Hepatocyte (in vitro differentiated cells): ENCODE measurements around the gene SARDH. TPM values are rescaled to one million over a fixed set of nuclear protein-coding genes. Genes with fewer than 3 reads are reported as not detected.
A peak's percentile ranks its signal among the peaks of the same experiment; 100 is the strongest.

Experiments
- DNase-seq: peaks from one replicate; pipeline ENCODE4 v3.0.0-alpha.2; 2016; ENCODE audit warnings: low spot score
- H2AFZ ChIP-seq: fragments of 200-600 bp; sonication (generic); 2 replicates; pipeline ENCODE4 v1.6.0; 2016; ENCODE audit warnings: antibody characterized with exemption, mild to moderate bottlenecking
- H3K27ac ChIP-seq: fragments of 200-600 bp; sonication (generic); 2 replicates; pipeline ENCODE4 v1.5.1; 2016; ENCODE audit warnings: mild to moderate bottlenecking
- H3K27me3 ChIP-seq: fragments of 200-600 bp; sonication (generic); 2 replicates; pipeline ENCODE4 v1.6.1; 2016
- H3K36me3 ChIP-seq: fragments of 200-600 bp; sonication (generic); replicated peaks from 2 replicates; pipeline ENCODE4 v1.5.1; 2016; ENCODE audit warnings: low read depth; ENCODE audit not compliant: insufficient read depth
- H3K4me1 ChIP-seq: fragments of 200-600 bp; sonication (generic); 2 replicates; pipeline ENCODE4 v1.5.1; 2016; ENCODE audit warnings: mild to moderate bottlenecking, moderate library complexity; ENCODE audit not compliant: insufficient read depth
- H3K4me2 ChIP-seq: fragments of 200-600 bp; sonication (generic); 2 replicates; pipeline ENCODE4 v1.6.0; 2016
- H3K4me3 ChIP-seq: fragments of 200-600 bp; sonication (generic); 2 replicates; pipeline ENCODE4 v1.5.1; 2016; ENCODE audit warnings: mild to moderate bottlenecking
- H3K79me2 ChIP-seq: fragments of 200-600 bp; sonication (generic); 2 replicates; pipeline ENCODE4 v1.6.0; 2017; ENCODE audit warnings: mild to moderate bottlenecking
- H3K9me2 ChIP-seq: fragments of 200-600 bp; sonication (generic); replicated peaks from 2 replicates; pipeline ENCODE4 v1.6.0; 2017; ENCODE audit warnings: mild to moderate bottlenecking; ENCODE audit not compliant: insufficient read depth
- H3K9me3 ChIP-seq: fragments of 200-600 bp; sonication (generic); 2 replicates; pipeline ENCODE4 v1.5.1; 2016; ENCODE audit warnings: low read depth, mild to moderate bottlenecking
- H4K20me1 ChIP-seq: fragments of 200-600 bp; sonication (generic); 2 replicates; pipeline ENCODE4 v1.6.0; 2016; ENCODE audit warnings: mild to moderate bottlenecking; ENCODE audit not compliant: insufficient read depth, poor library complexity, severe bottlenecking
- EZH2 ChIP-seq: fragments of 200-600 bp; sonication (generic); IDR thresholded peaks from 2 replicates; pipeline ENCODE4 v1.6.1; 2016; ENCODE audit warnings: antibody characterized with exemption, mild to moderate bottlenecking, borderline replicate concordance
- EZH2phosphoT487 ChIP-seq: fragments of 200-600 bp; sonication (generic); IDR thresholded peaks from one replicate; pipeline ENCODE4 v1.6.1; 2018; ENCODE audit warnings: antibody characterized with exemption, mild to moderate bottlenecking, low read depth, moderate library complexity; ENCODE audit not compliant: unreplicated experiment, severe bottlenecking
- WGBS: methylation state at CpG from one replicate; pipeline ENCODE4 v1.1.6; 2016; ENCODE audit warnings: low lambda C conversion rate; ENCODE audit errors: missing lambda C conversion rate; 5-methylcytosine and 5-hydroxymethylcytosine counted together
- polyA plus RNA-seq: library from polyadenylated mRNA; unstranded; fragments of >200 nt; fragmentation: Nextera tagmentation; extraction: Ambion mirVana; gene quantifications from 2 replicates; pipeline ENCODE4 v1.2.1, GENCODE V29; 2016
- total RNA-seq: library from RNA; depleted of rRNA; stranded (reverse); fragments of >200 nt; gene quantifications from 2 replicates; pipeline ENCODE4 v1.2.3, GENCODE V29; 2014
- TF ChIP-seq, protein P1 (sequence below): fragments of 200-600 bp; sonication (generic); IDR thresholded peaks from 2 replicates; pipeline ENCODE4 v1.5.1; 2016; ENCODE audit warnings: antibody characterized with exemption, mild to moderate bottlenecking; ENCODE audit not compliant: poor library complexity

The SARDH gene
- total and polyA plus RNA-seq, 2 experiments from 2014 or later: 7.5 to 9.8 TPM

DNA sequence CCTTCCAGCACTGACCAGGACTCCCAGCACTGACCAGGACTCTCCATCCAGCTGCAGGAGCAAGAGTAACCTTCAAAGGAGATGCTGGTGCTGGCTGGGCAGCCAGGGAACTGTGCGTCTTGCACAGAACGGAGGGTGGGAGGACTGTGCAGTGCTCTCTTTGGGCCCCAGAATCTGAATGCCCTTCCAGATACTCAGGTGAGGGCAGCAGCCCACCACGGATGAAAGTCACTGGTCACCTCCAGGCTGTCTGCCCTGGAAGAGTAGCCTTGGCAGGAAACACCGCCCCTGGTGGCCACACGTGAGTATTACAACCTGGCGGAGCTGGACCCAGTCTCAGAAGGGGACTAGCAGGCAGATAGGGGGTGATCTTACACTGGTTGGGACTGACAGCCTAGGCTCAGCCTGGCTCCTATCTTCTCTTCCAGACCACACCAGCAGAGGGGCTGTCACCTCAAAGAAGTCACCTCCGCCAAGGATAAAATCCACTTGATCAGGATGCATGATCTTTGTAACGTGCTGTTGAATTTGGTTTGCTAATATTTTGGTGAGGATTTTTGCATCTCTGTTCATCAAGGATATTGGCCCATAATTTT is 4.8 kb upstream of the SARDH start:
- Histone ChIP-seq H2AFZ (no peak overlapping the region), H3K27ac (no peak overlapping the region), H3K9me2 (no peaks in the 10 kb centered on the region), H3K79me2 (no peaks in the 10 kb centered on the region), H4K20me1 (no peaks in the 10 kb centered on the region), H3K9me3 (no peaks in the 10 kb centered on the region), H3K36me3 (no peaks in the 10 kb centered on the region), H3K4me2 (no peak overlapping the region), H3K4me3 (no peak overlapping the region), H3K27me3 (no peaks in the 10 kb centered on the region), H3K4me1 (peaks cover 3% of the 10 kb centered on the region)
- 24% methylated on average over 8 of the region's 8 CpGs for WGBS
- TF ChIP-seq EZH2phosphoT487 (no peak), EZH2 (no peak)
- TF ChIP-seq, protein P1, sequence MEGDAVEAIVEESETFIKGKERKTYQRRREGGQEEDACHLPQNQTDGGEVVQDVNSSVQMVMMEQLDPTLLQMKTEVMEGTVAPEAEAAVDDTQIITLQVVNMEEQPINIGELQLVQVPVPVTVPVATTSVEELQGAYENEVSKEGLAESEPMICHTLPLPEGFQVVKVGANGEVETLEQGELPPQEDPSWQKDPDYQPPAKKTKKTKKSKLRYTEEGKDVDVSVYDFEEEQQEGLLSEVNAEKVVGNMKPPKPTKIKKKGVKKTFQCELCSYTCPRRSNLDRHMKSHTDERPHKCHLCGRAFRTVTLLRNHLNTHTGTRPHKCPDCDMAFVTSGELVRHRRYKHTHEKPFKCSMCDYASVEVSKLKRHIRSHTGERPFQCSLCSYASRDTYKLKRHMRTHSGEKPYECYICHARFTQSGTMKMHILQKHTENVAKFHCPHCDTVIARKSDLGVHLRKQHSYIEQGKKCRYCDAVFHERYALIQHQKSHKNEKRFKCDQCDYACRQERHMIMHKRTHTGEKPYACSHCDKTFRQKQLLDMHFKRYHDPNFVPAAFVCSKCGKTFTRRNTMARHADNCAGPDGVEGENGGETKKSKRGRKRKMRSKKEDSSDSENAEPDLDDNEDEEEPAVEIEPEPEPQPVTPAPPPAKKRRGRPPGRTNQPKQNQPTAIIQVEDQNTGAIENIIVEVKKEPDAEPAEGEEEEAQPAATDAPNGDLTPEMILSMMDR: peak; percentile 86
- DNase-seq: peak; percentile 83

DNA sequence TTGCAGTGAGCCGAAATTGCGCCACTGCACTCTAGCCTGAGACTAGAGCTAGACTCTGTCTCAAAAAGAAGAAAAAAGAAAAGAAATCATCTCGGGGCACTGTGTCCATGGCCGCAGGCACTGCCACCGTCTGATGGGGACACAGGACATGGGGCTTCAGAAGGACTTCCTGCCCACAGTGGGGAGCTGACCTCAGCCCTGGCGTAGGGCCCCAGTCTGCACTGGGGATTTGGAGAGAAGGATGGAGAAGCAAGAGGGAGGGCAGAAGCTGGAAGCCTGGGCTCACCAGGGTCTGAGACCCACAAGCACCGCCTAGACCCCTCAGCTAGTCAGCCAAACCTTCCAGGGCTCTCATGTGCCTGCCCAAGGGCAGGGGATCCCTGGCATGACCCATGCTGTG is 4.1 kb upstream of the SARDH start:
- 94% methylated on average over 7 of the region's 7 CpGs for WGBS
- Histone ChIP-seq H3K36me3 (no peaks in the 10 kb centered on the region), H3K4me2 (no peak overlapping the region), H4K20me1 (no peaks in the 10 kb centered on the region), H3K27me3 (no peaks in the 10 kb centered on the region), H3K27ac (no peak overlapping the region), H3K79me2 (no peaks in the 10 kb centered on the region), H3K9me2 (no peaks in the 10 kb centered on the region), H3K4me1 (peaks cover 6% of the 10 kb centered on the region), H2AFZ (no peak overlapping the region), H3K9me3 (no peaks in the 10 kb centered on the region), H3K4me3 (no peak overlapping the region)
- TF ChIP-seq, protein P1: no peak
- TF ChIP-seq EZH2: no peak
- no peak for TF ChIP-seq EZH2phosphoT487
- DNase-seq: no peak

DNA sequence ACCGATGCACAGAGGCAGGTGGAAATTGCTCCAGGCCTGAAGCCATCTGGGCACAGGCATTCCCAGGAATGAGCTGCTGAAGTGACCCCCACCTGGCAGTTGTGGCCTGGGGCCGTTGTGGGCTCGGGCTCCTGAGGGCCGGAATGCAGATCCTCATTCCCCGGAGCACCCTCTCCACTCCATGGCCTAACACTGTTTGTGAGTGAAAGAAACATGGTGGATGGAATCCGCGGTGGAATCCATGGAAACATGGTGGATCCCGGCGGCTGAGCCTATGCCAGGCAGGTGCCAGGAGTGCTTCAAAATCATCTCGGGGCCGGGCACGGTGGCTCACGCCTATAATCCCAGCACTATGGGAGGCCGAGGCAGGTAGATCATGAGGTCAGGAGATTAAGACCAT is 3.6 kb upstream of the SARDH start:
- Histone ChIP-seq H3K4me1 (peaks cover 6% of the 10 kb centered on the region), H3K79me2 (no peaks in the 10 kb centered on the region), H3K9me3 (no peaks in the 10 kb centered on the region), H3K27me3 (no peaks in the 10 kb centered on the region), H3K9me2 (no peaks in the 10 kb centered on the region), H2AFZ (no peak overlapping the region), H3K4me3 (no peak overlapping the region), H3K27ac (no peak overlapping the region), H4K20me1 (no peaks in the 10 kb centered on the region), H3K36me3 (no peaks in the 10 kb centered on the region), H3K4me2 (no peak overlapping the region)
- 95% methylated on average over 14 of the region's 14 CpGs for WGBS
- TF ChIP-seq EZH2 (no peak), EZH2phosphoT487 (no peak)
- TF ChIP-seq, protein P1: no peak
- DNase-seq: no peak
